OCI-LY7 (cell line): Measurements from ENCODE around the gene FCRL2. TPM values are rescaled to one million over a fixed set of nuclear protein-coding genes. Genes with fewer than 3 reads are reported as not detected.

Source experiments
- Bru-seq: library from RNA; stranded (reverse); fragments of 400-500 nt; gene quantifications from one replicate; lab custom pipeline; 2021; lab: Mats Ljungman, UMichigan
- BruChase-seq, 2 experiments: library from RNA; stranded (reverse); fragments of 400-500 nt; gene quantifications; one replicate each; lab custom pipeline; 2021; lab: Mats Ljungman, UMichigan
- BruUV-seq: library from RNA; stranded (reverse); fragments of 400-500 nt; replicated peaks from 2 replicates; lab custom pipeline; 2021; lab: Mats Ljungman, UMichigan
- CTCF ChIA-PET: fragments of 300-600 bp; sonication (Branson Sonifier 250); formaldehyde crosslinking; loops from one replicate; lab custom pipeline; 2022; ENCODE audit warnings: antibody characterized with exemption; ENCODE audit not compliant: unreplicated experiment; lab: Charles Lee
- POLR2A ChIA-PET: fragments of 300-600 bp; sonication (Branson Sonifier 250); formaldehyde crosslinking; loops from one replicate; lab custom pipeline; 2022; ENCODE audit warnings: antibody characterized with exemption; lab: Charles Lee
- DNase-seq: peaks from one replicate; pipeline ENCODE4 v3.0.0-alpha.2; 2015; ENCODE audit warnings: low spot score
- H2AFZ ChIP-seq: fragments of 200-600 bp; sonication (generic), shearing (Covaris generic); 2 replicates; pipeline ENCODE4 v1.6.1; 2014; ENCODE audit warnings: mild to moderate bottlenecking, antibody characterized with exemption, low read length, moderate library complexity
- H3K27ac ChIP-seq: fragments of 200-600 bp; sonication (generic); 2 replicates; pipeline ENCODE4 v1.5.1; 2014; ENCODE audit warnings: mixed run types, low read depth, mild to moderate bottlenecking, moderate library complexity, low read length, inconsistent platforms; ENCODE audit not compliant: poor library complexity, severe bottlenecking
- H3K36me3 ChIP-seq: fragments of 200-600 bp; sonication (generic); 2 replicates; pipeline ENCODE4 v1.6.1; 2014; ENCODE audit warnings: mild to moderate bottlenecking, antibody characterized with exemption, low read length, moderate library complexity, mixed read lengths; ENCODE audit not compliant: insufficient read depth
- H3K4me1 ChIP-seq: fragments of 200-600 bp; sonication (generic); 2 replicates; pipeline ENCODE4 v1.5.1; 2014; ENCODE audit warnings: mild to moderate bottlenecking, low read length; ENCODE audit not compliant: insufficient read depth, poor library complexity, severe bottlenecking
- H3K4me2 ChIP-seq: fragments of 200-600 bp; sonication (generic); 2 replicates; pipeline ENCODE4 v1.6.1; 2014; ENCODE audit warnings: mild to moderate bottlenecking, low read length
- H3K4me3 ChIP-seq: fragments of 200-600 bp; sonication (generic); 2 replicates; pipeline ENCODE4 v1.5.1; 2014; ENCODE audit warnings: mild to moderate bottlenecking, low read depth, low read length; ENCODE audit not compliant: poor library complexity, severe bottlenecking
- H3K79me2 ChIP-seq: fragments of 200-600 bp; sonication (generic); 2 replicates; pipeline ENCODE4 v1.6.1; 2016; ENCODE audit warnings: low read depth, mild to moderate bottlenecking, low read length, moderate library complexity, mixed read lengths; ENCODE audit not compliant: insufficient read depth
- H3K9me2 ChIP-seq: fragments of 200-600 bp; sonication (generic); 2 replicates; pipeline ENCODE4 v1.6.1; 2016; ENCODE audit warnings: mild to moderate bottlenecking, low read length, mixed read lengths; ENCODE audit not compliant: insufficient read depth
- H3K9me3 ChIP-seq: fragments of 200-600 bp; sonication (generic); 2 replicates; pipeline ENCODE4 v1.6.1; 2014; ENCODE audit warnings: mild to moderate bottlenecking, mixed run types, low read length, mixed read lengths
- H4K20me1 ChIP-seq: fragments of 200-600 bp; sonication (generic); 2 replicates; pipeline ENCODE4 v1.6.1; 2014; ENCODE audit warnings: mild to moderate bottlenecking, antibody characterized with exemption, low read length, moderate library complexity, mixed read lengths; ENCODE audit not compliant: insufficient read depth
- CTCF ChIP-seq: fragments of 200-600 bp; sonication (generic); conservative IDR thresholded peaks from 2 replicates; pipeline ENCODE4 v1.5.1; 2014; ENCODE audit warnings: mild to moderate bottlenecking, antibody characterized with exemption, low read length, moderate library complexity, mixed read lengths
- EZH2phosphoT487 ChIP-seq: fragments of 200-600 bp; sonication (generic); IDR thresholded peaks from 2 replicates; pipeline ENCODE4 v1.6.1; 2018; ENCODE audit warnings: low read depth, borderline replicate concordance, mild to moderate bottlenecking, mixed run types, antibody characterized with exemption, low read length, moderate library complexity, mixed read lengths
- intact Hi-C: fragments of 100-400 bp; cut with micrococcal nuclease; formaldehyde crosslinking; loops from one replicate; pipeline ENCODE4 v1.10.0; 2022; ENCODE audit not compliant: unreplicated experiment
- long read RNA-seq: library from polyadenylated mRNA; stranded (forward); transcript quantifications from one replicate; pipeline ENCODE4 v2.0.0, GENCODE V29; 2022
- total RNA-seq, 2 experiments: library from RNA; depleted of rRNA in 1 of 2; stranded (reverse); fragments of >200 nt in 1 of 2; shearing (Covaris generic) in 1 of 2; gene quantifications; 2 replicates each; pipeline ENCODE4 v1.2.3, GENCODE V29; 2014 to 2022

FCRL2 gene
- total RNA-seq (2014; rRNA removed; shearing (Covaris generic)) (9.5 and 11.5 TPM in 2 replicates), total RNA-seq (2022) (6.6 and 8.1 TPM in 2 replicates), Bru-seq, nascent RNA (percentile 51 among the genes with signal in this experiment), BruChase-seq, experiment 1, labeled RNA remaining after a 6-hour chase (percentile 75 among the genes with signal in this experiment), BruChase-seq, experiment 2, labeled RNA remaining after a 2-hour chase (percentile 61 among the genes with signal in this experiment)
- long read RNA-seq, full-length matches to known transcripts: 1 of 3 reads
- long read RNA-seq, partial matches to known transcripts: 0 of 3 reads
- long read RNA-seq, other reads (novel, unspliced or antisense): 2 of 3 reads

GRCh38 chr1:157776971-157777391, at the start of gene FCRL2:
Gene FCRL2 (minus strand): TSS chr1:157777132. CDS start chr1:157777073, 59 bp downstream.
- no TSS peak for BruUV-seq
- peaks cover 90% of the 10 kb centered on the region for H3K4me1 ChIP-seq

GRCh38 chr1:157820299-157820698, 43.4 kb upstream of the FCRL2 start:
- H4K20me1 ChIP-seq: no peaks in the 10 kb centered on the region
- H3K4me1 ChIP-seq: peaks cover 68% of the 10 kb centered on the region
- H3K36me3 ChIP-seq: peaks cover 11% of the 10 kb centered on the region
- ChIA-PET CTCF (interaction anchor here (0.8 to 1.4 kb wide), 2 partner anchors 9 to 13 kb away, joined by 3 read pairs; no protein-coding TSS in a partner anchor), POLR2A (interaction anchor here (1.1 to 6.6 kb wide), 7 partner anchors 9 to 309 kb away, joined by 3 to 71 read pairs (median 6); partner anchors contain the start of genes CD5L and FCRL2)
- peak overlapping the region; percentile 69 for H3K4me3 ChIP-seq
- no peak for DNase-seq
- H3K27ac ChIP-seq: peak overlapping the region; percentile 85
- BruUV-seq: no TSS peak
- H3K79me2 ChIP-seq: peaks cover 36% of the 10 kb centered on the region
- H3K4me2 ChIP-seq: peak overlapping the region; percentile 83
- H2AFZ ChIP-seq: peak overlapping the region; percentile 66
- TF ChIP-seq CTCF (no peak), EZH2phosphoT487 (no peak)
- intact Hi-C loops: no loop called here
- no peaks in the 10 kb centered on the region for H3K9me2 ChIP-seq
- H3K9me3 ChIP-seq: peaks cover 11% of the 10 kb centered on the region; the same call in 1 of the 2 replicates

More at GRCh38 chr1:157776971-157777391, at the start of gene FCRL2:
- DNase-seq: peak; percentile 58
- H3K36me3 ChIP-seq: peaks cover 5% of the 10 kb centered on the region; the same call in 1 of the 2 replicates
- H3K79me2 ChIP-seq: no peaks in the 10 kb centered on the region
- H3K27ac ChIP-seq: peak within 1 kb of the TSS; percentile 29
- H3K4me3 ChIP-seq: peak within 1 kb of the TSS; percentile 6
- no peaks in the 10 kb centered on the region for H3K9me3 ChIP-seq
- H3K4me2 ChIP-seq: peak within 1 kb of the TSS; percentile 63
- ChIA-PET CTCF (no interaction called here), POLR2A (interaction anchor here (0.8 to 1.8 kb wide), 4 partner anchors 9 to 43 kb away, joined by 3 to 5 read pairs (median 4); partner anchors contain the start of gene FCRL1)
- H4K20me1 ChIP-seq: no peaks in the 10 kb centered on the region
- H3K9me2 ChIP-seq: no peaks in the 10 kb centered on the region
- intact Hi-C loops: loop anchor here (10.0 kb wide), 2 partner anchors 52 to 402 kb away; no protein-coding TSS in a partner anchor
- H2AFZ ChIP-seq: peak within 1 kb of the TSS; percentile 32; the same call in 1 of the 2 replicates
- TF ChIP-seq EZH2phosphoT487 (no peak), CTCF (no peak)
